Large intestine (tissue), 12 donors: ENCODE measurements around the gene VPS8. TPM values are rescaled to one million over a fixed set of nuclear protein-coding genes. Genes with fewer than 3 reads are reported as not detected.

Experiments used
- DNase-seq, 2 donors: peaks; one replicate each; pipeline versions ENCODE4 v3.0.0 to v3.0.0-alpha.2; 2013
- H3K27ac ChIP-seq: one replicate; pipeline ENCODE4 v1.5.1; 2013; ENCODE audit warnings: low read length
- H3K27me3 ChIP-seq: 2 replicates; pipeline ENCODE4 v1.6.1; 2013; ENCODE audit warnings: low read length; ENCODE audit not compliant: control insufficient read depth, insufficient read depth
- H3K36me3 ChIP-seq: 2 replicates; pipeline ENCODE4 v1.6.1; 2013; ENCODE audit warnings: low read length; ENCODE audit not compliant: control insufficient read depth, insufficient read depth
- H3K4me1 ChIP-seq: one replicate; pipeline ENCODE4 v1.6.1; 2013; ENCODE audit warnings: low read length; ENCODE audit not compliant: control insufficient read depth, insufficient read depth
- H3K4me3 ChIP-seq: one replicate; pipeline ENCODE4 v1.5.1; 2013; ENCODE audit warnings: low read length
- H3K9me3 ChIP-seq: one replicate; pipeline ENCODE4 v1.6.1; 2013; ENCODE audit warnings: mild to moderate bottlenecking, low read depth, low read length, moderate library complexity; ENCODE audit not compliant: control insufficient read depth
- whole genome bisulfite sequencing: methylation state at CpG from one replicate; pipeline ENCODE4 v1.1.5; 2013; ENCODE audit warnings: low lambda C conversion rate; ENCODE audit not compliant: insufficient coverage; 5-methylcytosine and 5-hydroxymethylcytosine counted together
- long read RNA-seq, 11 donors: transcript quantifications; one replicate each; lab custom pipeline, GENCODE V29; 2026
- polyA plus RNA-seq: library from polyadenylated mRNA; unstranded; fragments of 120-200 nt; gene quantifications from one replicate; pipeline ENCODE4 v1.2.1, GENCODE V29; 2013

VPS8 gene, protein sequence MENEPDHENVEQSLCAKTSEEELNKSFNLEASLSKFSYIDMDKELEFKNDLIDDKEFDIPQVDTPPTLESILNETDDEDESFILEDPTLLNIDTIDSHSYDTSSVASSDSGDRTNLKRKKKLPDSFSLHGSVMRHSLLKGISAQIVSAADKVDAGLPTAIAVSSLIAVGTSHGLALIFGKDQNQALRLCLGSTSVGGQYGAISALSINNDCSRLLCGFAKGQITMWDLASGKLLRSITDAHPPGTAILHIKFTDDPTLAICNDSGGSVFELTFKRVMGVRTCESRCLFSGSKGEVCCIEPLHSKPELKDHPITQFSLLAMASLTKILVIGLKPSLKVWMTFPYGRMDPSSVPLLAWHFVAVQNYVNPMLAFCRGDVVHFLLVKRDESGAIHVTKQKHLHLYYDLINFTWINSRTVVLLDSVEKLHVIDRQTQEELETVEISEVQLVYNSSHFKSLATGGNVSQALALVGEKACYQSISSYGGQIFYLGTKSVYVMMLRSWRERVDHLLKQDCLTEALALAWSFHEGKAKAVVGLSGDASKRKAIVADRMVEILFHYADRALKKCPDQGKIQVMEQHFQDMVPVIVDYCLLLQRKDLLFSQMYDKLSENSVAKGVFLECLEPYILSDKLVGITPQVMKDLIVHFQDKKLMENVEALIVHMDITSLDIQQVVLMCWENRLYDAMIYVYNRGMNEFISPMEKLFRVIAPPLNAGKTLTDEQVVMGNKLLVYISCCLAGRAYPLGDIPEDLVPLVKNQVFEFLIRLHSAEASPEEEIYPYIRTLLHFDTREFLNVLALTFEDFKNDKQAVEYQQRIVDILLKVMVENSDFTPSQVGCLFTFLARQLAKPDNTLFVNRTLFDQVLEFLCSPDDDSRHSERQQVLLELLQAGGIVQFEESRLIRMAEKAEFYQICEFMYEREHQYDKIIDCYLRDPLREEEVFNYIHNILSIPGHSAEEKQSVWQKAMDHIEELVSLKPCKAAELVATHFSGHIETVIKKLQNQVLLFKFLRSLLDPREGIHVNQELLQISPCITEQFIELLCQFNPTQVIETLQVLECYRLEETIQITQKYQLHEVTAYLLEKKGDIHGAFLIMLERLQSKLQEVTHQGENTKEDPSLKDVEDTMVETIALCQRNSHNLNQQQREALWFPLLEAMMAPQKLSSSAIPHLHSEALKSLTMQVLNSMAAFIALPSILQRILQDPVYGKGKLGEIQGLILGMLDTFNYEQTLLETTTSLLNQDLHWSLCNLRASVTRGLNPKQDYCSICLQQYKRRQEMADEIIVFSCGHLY (N-terminal part only)
- 36.2 TPM for polyA plus RNA-seq
- long read RNA-seq, donor 1, result 0 reads
- long read RNA-seq, donor 2, result 0 reads
- long read RNA-seq, donor 3, result 0 reads
- long read RNA-seq, donor 4, partial matches to known transcripts, result 0 of 1 reads
- long read RNA-seq, donor 4, other reads (novel, unspliced or antisense), result 0 of 1 reads
- long read RNA-seq, donor 5, result 0 reads
- long read RNA-seq, donor 6, result 0 reads
- long read RNA-seq, donor 7, result 0 reads
- long read RNA-seq, donor 8, partial matches to known transcripts, result 0 of 1 reads
- long read RNA-seq, donor 8, other reads (novel, unspliced or antisense), result 0 of 1 reads
- long read RNA-seq, donor 9, full-length matches to known transcripts, result 2 of 2 reads
- long read RNA-seq, donor 9, partial matches to known transcripts, result 0 of 2 reads
- long read RNA-seq, donor 9, other reads (novel, unspliced or antisense), result 0 of 2 reads
- long read RNA-seq, donor 10, partial matches to known transcripts, result 0 of 2 reads
- long read RNA-seq, donor 10, other reads (novel, unspliced or antisense), result 0 of 2 reads
- long read RNA-seq, donor 11, result 0 reads

DNA sequence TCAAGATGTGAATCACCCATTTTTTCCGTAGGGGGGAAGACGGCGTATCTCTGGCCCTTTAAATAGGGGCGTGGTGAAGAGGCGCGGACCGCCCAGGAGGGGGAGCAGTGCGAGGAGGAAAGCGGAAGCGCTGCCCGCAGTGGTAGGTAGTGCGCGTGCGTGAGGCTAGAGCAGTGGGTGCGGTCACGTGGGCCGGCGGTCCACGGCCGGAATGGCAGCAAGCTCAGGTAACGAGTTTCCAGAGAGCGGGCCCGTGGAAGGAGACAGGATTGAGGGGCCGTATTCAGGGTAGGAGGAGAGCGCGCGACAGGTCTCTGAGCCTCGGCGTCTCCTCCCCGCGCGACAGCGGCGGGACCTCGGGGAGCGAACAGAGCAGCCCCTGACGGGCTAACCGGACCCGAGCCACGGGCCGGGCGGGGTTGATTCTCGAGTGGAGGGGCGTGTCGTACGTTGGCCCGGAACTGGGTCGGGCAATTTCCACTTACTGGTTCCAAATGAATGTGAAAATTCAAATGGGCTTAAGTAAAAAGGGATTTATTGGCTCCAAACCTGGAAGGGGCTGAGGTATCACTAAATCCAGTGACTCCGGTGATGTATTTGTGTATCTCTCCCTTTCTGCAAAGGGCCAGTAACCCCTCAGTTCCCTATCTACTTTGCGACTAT is at the start of gene VPS8:
TSS of gene VPS8 (plus strand) at position 168 of the 663 bp plus-strand sequence. CDS start 12,467 bp downstream, outside the sequence.
- Histone ChIP-seq H3K27me3 (no peaks in the 10 kb centered on the region), H3K27ac (peak within 1 kb of the TSS; percentile 77), H3K9me3 (no peaks in the 10 kb centered on the region), H3K4me3 (peak within 1 kb of the TSS; percentile 94), H3K4me1 (peaks cover 5% of the 10 kb centered on the region), H3K36me3 (peaks cover 5% of the 10 kb centered on the region)
- DNase-seq, result peak; percentile 95
- WGBS, result no CpG with 5 or more reads among the region's 50 CpGs

DNA sequence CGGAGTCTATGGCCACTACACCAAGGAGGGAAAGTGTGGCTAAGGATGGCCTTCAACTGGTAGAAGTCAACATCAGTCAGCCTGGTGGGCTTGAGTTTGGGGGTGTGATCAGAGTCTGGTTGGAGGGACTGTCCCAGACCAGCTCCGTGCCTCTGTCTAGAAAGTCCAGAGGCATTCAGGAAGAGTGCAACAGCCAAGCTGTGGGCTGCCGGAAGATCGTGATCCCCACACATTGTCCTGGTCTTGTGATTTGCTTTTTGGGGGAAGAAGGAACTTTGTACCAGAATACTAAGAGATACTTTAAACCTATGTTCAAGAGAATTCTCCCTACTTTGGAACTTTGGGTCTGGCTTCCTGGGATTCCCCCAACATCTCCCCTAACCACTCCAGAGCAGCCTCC is 47.8 kb upstream of the VPS8 start:
- Histone ChIP-seq H3K27ac (no peak overlapping the region), H3K27me3 (no peaks in the 10 kb centered on the region), H3K4me1 (peaks cover 25% of the 10 kb centered on the region), H3K9me3 (no peaks in the 10 kb centered on the region), H3K4me3 (no peak overlapping the region), H3K36me3 (no peaks in the 10 kb centered on the region)
- no peak for DNase-seq
- WGBS, result no CpG with 5 or more reads among the region's 4 CpGs

DNA sequence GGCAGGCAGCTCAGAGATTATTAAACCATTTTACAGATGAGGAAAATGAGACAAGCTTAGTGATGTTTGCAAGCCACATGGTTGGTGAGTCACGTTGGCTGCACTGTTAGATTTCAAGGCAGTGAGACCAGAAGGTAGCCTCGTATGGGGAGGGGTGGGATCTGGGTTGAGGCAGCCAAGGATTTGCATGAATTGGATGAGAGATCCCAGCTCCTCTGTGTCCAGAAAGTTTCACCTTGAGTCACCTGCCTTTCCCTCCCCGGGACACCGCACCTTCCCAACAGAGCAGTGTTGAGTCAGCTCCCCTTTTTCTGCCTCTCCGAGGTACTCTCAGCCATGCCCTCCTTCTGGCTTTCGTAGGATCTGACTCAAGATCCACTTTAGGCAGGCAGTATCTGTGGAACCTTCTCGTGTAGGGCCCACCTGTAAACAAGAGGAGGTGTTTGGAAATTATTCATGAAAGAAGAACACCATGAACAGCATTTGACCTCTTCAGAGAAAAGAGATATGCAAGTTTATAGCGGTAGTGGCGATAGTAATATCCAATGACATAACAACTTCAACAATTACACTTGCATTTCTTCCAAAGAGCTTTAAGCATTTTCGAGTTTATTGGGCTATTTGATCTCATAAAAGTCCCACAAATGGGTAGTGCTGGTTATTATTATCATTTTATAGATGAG is 46.8 kb upstream of the VPS8 start:
- peaks cover 19% of the 10 kb centered on the region for H3K4me1 ChIP-seq
- no peak overlapping the region for H3K27ac ChIP-seq
- no peak for DNase-seq
- no peaks in the 10 kb centered on the region for H3K27me3 ChIP-seq
- no peak overlapping the region for H3K4me3 ChIP-seq
- no peaks in the 10 kb centered on the region for H3K36me3 ChIP-seq
- no peaks in the 10 kb centered on the region for H3K9me3 ChIP-seq
- 44% methylated on average over 2 of the region's 10 CpGs for WGBS

DNA sequence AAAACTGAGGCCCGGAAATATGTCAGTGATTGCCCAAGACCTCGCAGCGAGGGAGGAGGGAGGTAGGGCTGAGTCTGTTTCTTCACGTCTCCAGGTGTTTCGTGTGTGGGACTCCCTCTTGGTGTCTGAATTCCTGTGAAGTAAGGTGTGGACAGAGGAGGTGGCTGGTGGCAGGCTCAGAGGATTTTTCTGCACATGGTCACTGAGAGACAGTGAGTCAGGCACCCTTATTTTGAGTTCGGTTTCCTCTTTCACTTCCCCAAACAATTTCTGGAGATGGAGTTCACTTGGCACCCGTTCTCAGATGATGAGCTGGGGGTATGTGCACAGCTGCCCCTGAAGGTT is 46.3 kb upstream of the VPS8 start:
- no CpG with 5 or more reads among the region's 7 CpGs for WGBS
- Histone ChIP-seq H3K36me3 (no peaks in the 10 kb centered on the region), H3K9me3 (no peaks in the 10 kb centered on the region), H3K4me3 (no peak overlapping the region), H3K27ac (no peak overlapping the region), H3K4me1 (peaks cover 13% of the 10 kb centered on the region), H3K27me3 (no peaks in the 10 kb centered on the region)
- DNase-seq, result no peak

DNA sequence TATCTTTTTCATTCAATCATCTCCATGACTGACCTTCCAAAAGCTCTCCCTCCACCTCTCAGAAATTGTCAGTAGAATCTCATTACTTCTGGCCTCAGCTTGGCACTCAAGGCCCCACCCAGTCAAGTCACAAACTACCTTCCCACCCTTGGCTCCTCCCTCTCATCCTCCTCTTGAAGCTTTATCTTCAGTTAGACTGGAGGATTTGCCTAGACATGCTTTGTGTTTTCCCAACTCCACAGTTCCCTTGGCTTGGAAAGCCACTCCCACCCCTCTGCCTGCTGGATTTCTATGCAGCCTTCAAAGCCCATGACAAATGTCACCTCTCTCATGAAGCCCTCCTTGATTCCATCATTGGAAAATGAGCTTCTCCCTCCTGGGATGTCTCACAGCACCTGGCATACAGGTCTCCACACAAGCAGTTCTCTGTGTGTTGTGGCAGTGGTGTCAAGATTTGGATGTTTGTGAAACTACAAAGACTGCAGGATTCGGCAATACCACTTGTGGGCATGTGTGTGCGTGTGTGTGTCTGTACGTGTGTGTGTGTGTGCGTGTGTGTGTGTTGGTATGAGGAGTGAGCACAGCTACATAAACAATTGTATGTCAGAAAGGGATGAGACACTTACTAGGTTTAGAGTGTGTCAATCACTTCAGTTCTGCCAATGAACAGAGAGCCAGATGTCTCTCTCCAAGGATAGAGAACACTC is 45.3 kb upstream of the VPS8 start:
- Histone ChIP-seq H3K4me3 (no peak overlapping the region), H3K27ac (no peak overlapping the region), H3K4me1 (peaks cover 6% of the 10 kb centered on the region), H3K36me3 (no peaks in the 10 kb centered on the region), H3K27me3 (no peaks in the 10 kb centered on the region), H3K9me3 (no peaks in the 10 kb centered on the region)
- no CpG with 5 or more reads among the region's 4 CpGs for WGBS
- DNase-seq, result no peak

DNA sequence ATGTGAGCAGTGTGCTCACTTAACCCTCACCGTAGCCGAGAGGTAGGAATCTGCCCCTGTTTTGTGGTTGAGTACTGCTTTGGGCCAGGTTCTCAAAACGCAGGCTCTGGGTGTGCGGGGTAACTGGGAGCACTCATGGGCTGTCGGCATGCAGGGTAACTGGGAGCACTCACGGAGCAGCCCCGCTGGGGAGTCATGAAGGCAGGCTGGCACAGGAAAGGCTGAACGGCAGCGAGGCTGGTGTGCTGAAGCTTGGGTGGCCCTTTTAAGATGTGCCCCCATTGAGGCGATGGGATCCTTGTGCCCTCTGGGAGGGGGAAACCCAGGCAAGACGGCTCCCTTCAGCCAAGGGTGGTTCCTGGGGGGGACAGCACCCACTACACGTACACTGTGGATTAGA is 44.6 kb upstream of the VPS8 start:
- no peak overlapping the region for H3K27ac ChIP-seq
- no peak for DNase-seq
- no peaks in the 10 kb centered on the region for H3K27me3 ChIP-seq
- no CpG with 5 or more reads among the region's 12 CpGs for WGBS
- no peaks in the 10 kb centered on the region for H3K36me3 ChIP-seq
- H3K9me3 ChIP-seq, result no peaks in the 10 kb centered on the region
- H3K4me1 ChIP-seq, result no peaks in the 10 kb centered on the region
- H3K4me3 ChIP-seq, result no peak overlapping the region

DNA sequence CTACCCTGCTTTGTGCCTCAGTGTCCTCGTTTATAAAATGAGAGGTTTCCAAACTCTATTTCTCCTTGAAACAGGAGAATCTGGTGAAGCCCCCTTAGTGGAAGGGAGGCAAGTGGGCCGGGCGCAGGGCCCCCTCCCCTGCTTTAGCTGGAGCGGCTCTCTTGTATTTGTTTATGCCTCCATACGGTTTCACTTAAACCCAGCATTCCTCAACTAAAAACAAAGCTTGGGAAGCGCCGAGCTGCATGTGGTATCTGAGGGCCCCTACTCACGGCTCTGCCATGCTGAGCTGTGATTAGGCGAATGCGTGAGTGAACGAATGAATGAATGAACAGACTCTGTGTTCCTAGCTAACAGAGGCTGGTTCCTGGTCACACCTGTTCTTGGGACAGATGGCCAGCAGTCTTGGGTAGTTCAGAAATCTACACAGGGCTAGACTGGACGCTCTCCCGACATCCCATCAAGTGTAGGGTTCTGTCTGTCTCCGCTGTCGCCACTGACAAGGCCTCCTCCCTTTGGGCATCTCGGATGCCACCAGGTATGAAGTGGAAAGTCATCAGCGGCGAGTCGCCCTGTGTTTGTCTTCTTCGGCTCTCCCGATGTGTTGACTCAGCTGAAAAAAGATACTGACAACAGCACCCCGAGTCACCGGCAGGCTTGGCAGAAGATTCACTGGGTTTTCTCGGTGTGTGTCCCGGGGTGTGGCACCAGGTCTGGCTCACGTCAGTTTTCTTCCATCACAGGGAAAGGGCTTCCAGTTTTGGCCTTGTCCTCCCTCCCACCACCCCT is 42.4 kb upstream of the VPS8 start:
- Histone ChIP-seq H3K27me3 (no peaks in the 10 kb centered on the region), H3K4me1 (no peaks in the 10 kb centered on the region), H3K36me3 (no peaks in the 10 kb centered on the region), H3K9me3 (peaks cover 2% of the 10 kb centered on the region), H3K27ac (no peak overlapping the region), H3K4me3 (no peak overlapping the region)
- WGBS, result no CpG with 5 or more reads among the region's 26 CpGs
- DNase-seq, result no peak

DNA sequence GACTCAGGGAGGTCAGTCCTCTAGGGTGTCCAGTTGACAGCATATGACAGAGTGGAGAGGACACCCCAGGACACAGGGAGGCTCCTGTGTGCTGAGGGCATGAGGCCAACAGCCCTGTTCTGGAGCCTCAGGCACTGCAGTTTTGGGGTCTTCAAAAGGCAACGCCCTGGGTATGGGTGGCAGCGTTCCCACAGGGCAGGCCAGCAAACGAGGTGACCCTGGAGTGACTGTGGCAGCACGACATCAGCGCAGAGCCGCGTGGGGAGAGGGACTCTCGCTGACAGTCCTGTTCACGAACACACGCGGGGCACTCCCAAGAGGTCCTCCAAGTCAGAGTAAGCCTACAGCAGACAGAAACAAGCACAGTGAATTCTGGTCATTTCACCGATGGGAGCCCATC is 41.4 kb upstream of the VPS8 start:
- DNase-seq, result no peak
- Histone ChIP-seq H3K4me3 (no peak overlapping the region), H3K36me3 (no peaks in the 10 kb centered on the region), H3K9me3 (peaks cover 2% of the 10 kb centered on the region), H3K4me1 (no peaks in the 10 kb centered on the region), H3K27me3 (no peaks in the 10 kb centered on the region), H3K27ac (no peak overlapping the region)
- no CpG with 5 or more reads among the region's 12 CpGs for WGBS
